NB4 (cell line): ENCODE results near the gene SERPINA6.
A peak's percentile ranks its signal among the peaks of the same experiment; 100 is the strongest.

Source experiments
- DNase-seq: peaks from one replicate; pipeline ENCODE4 v3.0.0; 2010; ENCODE audit warnings: low read depth
- H3K4me3 ChIP-seq: one replicate; pipeline ENCODE4 v1.5.1; 2011; ENCODE audit warnings: mild to moderate bottlenecking, low read depth, low read length, moderate library complexity
- CTCF ChIP-seq: IDR thresholded peaks from one replicate; pipeline ENCODE4 v1.5.1; 2012; ENCODE audit warnings: low read depth, low read length
- MYC ChIP-seq: IDR thresholded peaks from 2 replicates; pipeline ENCODE4 v1.6.1; 2011; ENCODE audit warnings: low read depth, low read length
- POLR2A ChIP-seq: IDR thresholded peaks from 2 replicates; pipeline ENCODE4 v1.6.1; 2011; ENCODE audit warnings: mild to moderate bottlenecking; ENCODE audit not compliant: insufficient read length; ENCODE audit errors: extremely low read depth
- TF ChIP-seq, protein P1 (sequence below): IDR thresholded peaks from 2 replicates; pipeline ENCODE4 v1.6.1; 2011; ENCODE audit warnings: low read depth, low read length

SERPINA6 gene

DNA sequence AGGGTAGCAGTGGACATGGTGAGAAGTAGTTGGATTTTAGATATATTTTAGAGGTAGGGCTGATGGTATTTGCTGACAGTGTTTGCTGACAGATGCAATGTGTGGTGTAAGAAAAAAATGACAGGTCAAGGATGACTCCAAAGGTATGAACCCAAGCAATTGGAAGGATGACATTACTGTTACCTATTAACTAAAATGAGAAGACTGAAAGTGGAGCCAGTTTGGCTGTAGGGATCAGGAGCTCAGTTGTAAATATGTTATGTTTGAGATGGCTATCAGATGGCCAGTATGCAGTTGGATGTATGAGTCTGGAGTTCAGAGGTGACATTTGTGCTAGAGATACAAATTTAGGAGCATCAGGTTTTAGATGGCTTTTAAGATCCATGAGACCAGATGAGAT lies 17.4 kb upstream of the SERPINA6 start:
- no peak overlapping the region for H3K4me3 ChIP-seq
- DNase-seq = no peak
- TF ChIP-seq, protein P1, sequence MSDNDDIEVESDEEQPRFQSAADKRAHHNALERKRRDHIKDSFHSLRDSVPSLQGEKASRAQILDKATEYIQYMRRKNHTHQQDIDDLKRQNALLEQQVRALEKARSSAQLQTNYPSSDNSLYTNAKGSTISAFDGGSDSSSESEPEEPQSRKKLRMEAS = no peak
- TF ChIP-seq POLR2A (no peak), CTCF (no peak), MYC (no peak)

- H3K4me3 ChIP-seq = no peak overlapping the region
- no peak for DNase-seq
- TF ChIP-seq POLR2A = no peak
These were observed 14.9 kb upstream of the SERPINA6 start for GRCh38 chr14:94338023-94338422.

GRCh38 chr14:94337274-94337673 lies 14.1 kb upstream of the SERPINA6 start:
- peak; percentile 35 for DNase-seq
- TF ChIP-seq, protein P1 = no peak
- no peak for TF ChIP-seq MYC
- no peak for TF ChIP-seq CTCF
- no peak for TF ChIP-seq POLR2A
- no peak overlapping the region for H3K4me3 ChIP-seq

DNA sequence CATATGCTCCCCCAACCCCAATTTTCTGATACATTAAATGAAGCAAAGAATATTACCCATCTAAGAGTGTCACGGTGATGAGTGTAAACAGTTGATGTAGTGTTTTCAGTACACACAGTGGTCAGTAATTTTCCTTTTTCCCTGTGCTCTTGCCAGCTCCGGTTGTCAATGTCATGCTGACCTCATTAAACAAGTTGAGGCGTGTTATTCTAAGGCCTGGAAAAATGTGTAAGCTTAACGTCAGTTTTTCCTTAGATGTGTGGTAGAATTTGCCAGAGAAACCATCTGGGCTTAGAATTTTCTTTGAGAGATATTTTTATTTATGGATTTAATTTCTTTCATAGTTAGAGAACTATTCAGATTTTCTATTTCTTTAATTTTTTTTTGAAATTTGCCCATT lies 11.7 kb upstream of the SERPINA6 start:
- TF ChIP-seq POLR2A (no peak), CTCF (no peak), MYC (no peak)
- TF ChIP-seq, protein P1 = no peak
- DNase-seq = no peak
- H3K4me3 ChIP-seq = no peak overlapping the region

GRCh38 chr14:94332587-94332986 lies 9.5 kb upstream of the SERPINA6 start:
- TF ChIP-seq CTCF (no peak), MYC (no peak), POLR2A (no peak)
- TF ChIP-seq, protein P1 = no peak
- DNase-seq = no peak
- no peak overlapping the region for H3K4me3 ChIP-seq

DNA sequence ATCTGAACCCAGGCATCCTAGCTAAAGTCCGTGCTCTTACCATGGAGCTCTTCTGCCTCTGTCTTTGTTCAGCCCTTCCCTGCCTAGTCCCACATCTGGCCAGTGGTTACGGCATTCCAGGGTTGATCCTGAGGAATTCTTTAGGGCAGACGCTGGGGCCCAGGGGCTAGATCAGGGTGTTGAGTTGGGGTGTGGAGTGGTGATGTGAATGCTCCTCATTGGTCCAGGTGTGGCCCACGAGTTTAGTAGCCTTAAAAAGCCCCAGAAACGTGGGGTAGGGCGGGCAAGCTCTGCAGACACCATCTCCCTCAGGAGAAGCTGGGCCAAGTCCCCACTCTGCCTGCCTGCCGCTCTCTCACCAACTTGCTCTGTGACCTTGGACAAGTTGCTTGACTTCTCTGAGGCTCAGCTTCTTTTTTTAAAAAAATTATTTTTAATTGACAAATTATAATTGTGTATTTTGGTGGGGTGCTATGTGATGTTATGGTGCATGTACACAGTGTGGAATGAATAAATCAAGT lies 9.0 kb upstream of the SERPINA6 start:
- DNase-seq = no peak
- no peak overlapping the region for H3K4me3 ChIP-seq
- no peak for TF ChIP-seq CTCF
- no peak for TF ChIP-seq MYC
- no peak for TF ChIP-seq POLR2A
- TF ChIP-seq, protein P1 = no peak
